Measurements from ENCODE around the gene ANKRD18B.
"Not testable (repeated sequence)": the region's sequence is repeated elsewhere in the genome, so short reads cannot be mapped to it uniquely, and the experiment has no call there.

The ANKRD18B gene

GRCh38 chr9:33533958-33534357, 9.9 kb downstream of the ANKRD18B start:
- not testable (repeated sequence) for DNase-seq (ENCODE audit: low spot score)

DNA sequence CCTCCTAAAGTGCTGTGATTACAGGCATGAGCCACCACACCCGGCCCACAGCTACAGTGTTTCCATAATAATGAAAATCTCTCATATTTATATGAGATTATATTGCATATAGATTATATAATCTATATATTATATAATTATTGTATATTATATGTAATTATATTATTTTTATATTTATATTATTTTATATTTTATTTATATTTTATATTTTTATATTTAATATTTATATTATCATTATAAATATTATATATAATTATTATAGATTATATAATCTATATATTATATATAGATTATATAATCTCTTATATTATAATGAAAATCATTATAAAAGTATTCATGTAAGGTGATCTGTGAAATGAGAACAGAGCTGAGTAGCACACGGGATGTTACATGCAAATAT, 11.5 kb downstream of the ANKRD18B start:
- DNase-seq (ENCODE audit: low spot score), result no peak

- DNase-seq (ENCODE audit: low spot score), result not testable (repeated sequence)
Observed at GRCh38 chr9:33543463-33543862, 19.4 kb downstream of the ANKRD18B start.

GRCh38 chr9:33545715-33546114, 21.7 kb downstream of the ANKRD18B start:
- DNase-seq (ENCODE audit: low spot score), result not testable (repeated sequence)

DNA sequence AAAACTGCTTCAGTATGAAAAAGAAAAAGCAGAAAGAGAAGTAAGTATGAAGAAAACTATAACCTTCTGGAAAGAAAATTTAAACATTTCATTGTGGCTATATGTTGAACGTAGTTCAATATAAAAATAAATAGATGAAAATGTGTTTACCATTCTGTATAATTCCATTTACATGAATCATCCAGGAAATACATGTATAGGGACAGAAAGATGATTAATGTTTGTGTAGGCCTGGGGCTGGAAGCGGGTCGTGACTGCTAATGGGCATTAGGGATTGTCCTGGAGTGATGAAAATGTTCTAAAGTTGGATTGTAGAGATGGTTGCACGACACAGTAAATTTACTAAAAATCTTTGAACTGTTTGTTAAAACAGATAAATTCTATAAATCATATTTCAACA, 24.8 kb downstream of the ANKRD18B start:
- DNase-seq (ENCODE audit: low spot score), result not testable (repeated sequence)

GRCh38 chr9:33549418-33549817, 25.4 kb downstream of the ANKRD18B start:
- DNase-seq (ENCODE audit: low spot score), result not testable (repeated sequence)

DNA sequence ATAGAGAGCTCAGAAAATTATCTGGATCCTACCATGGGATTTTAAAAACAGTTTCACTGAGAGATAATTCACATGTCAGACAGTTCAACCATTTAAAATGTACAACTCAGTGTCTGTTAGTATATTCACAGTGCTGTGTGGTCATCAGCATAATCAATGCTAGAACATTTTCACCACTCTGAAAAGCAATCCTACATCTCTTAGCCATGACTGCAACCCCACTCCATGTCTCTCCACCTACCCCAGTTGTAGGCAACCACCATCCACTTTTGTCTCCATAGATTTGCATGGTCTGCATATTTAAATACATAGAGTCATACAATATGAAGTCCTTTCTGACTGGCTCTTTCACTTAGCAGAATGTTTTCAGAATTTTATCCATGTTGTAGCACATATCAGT, 27.1 kb downstream of the ANKRD18B start:
- not testable (repeated sequence) for DNase-seq (ENCODE audit: low spot score)

DNA sequence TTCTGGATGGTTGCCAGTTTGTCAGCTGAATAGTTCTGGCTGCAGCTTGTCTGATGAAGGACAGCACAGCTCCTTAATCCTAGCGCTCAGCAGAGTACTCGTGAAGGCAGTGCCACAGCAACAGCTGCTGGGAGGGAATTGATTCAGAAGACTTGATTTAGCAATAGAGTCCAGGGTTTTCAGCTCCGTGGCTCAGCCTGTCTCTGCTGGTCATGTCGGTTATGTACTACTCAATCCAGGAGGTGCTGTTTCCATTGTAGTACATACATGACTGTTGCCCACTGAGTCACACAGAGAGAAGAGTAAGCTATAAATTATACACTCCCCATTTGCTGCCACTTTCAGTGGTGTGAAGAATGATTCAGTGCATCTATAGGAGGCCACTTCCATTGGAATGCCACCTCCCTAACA, 28.3 kb downstream of the ANKRD18B start:
- DNase-seq (ENCODE audit: low spot score), result not testable (repeated sequence)

DNA sequence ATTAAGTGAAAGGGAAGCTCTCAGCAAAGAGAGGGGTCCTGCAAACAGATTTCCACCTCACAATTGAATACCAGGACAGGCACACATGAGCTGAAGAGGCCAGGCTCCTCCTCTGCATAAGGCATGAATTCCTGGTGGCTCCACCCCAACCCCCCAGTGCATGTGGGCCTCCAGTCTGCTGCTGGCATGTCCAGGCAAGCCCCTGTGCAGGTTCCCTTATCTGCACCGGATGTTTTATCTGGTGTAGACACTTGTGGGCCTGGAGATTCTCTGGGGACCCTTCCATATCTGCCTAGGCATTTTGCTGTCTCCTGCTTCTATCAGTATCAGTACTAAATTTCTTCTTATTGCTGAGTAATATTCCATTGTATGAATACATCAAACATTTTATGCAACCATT, 36.2 kb downstream of the ANKRD18B start:
- DNase-seq (ENCODE audit: low spot score), result not testable (repeated sequence)

DNA sequence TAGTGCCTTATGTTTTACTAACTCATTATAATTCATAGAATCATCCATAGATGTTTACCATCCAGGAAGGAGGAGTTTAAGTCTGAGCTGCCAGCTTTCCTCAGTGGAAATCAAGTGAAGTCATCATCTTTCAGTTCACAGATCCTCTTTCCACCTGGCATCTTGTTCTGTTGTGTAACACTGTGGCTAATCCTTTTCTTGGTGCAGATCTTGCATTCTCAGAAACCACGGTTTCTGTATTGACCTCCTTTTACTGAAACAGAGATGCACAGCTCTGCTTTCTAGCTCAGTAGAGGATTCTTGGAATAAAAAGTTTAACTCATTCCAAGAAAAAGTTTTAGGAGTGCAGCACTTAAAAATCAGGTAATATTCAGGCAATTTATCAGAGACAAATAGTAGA, 38.1 kb downstream of the ANKRD18B start:
- not testable (repeated sequence) for DNase-seq (ENCODE audit: low spot score)

DNA sequence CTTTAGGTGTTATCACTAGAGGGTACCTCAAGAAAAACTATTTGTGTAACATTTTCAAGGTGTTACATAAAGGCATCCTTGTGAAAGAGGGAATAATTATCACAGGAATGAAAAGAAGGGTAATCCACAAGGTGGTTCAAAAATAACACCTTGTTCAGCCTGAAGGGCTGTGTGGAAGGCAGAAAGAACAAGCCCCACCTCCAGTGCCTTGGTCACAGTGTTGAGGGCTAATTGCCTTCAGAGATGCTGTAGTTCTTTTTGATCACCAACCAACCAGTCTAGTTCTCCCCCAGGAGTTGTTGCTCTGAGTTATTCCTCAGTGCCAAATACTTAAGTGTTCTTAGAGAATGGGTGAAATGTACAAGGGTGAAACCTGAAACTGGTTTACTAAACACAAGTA, 43.7 kb downstream of the ANKRD18B start:
- DNase-seq (ENCODE audit: low spot score), result not testable (repeated sequence)

GRCh38 chr9:33577786-33578185, 53.7 kb downstream of the ANKRD18B start:
- DNase-seq (ENCODE audit: low spot score), result not testable (repeated sequence)

- not testable (repeated sequence) for DNase-seq (ENCODE audit: low spot score)
Observed at GRCh38 chr9:33579996-33580395, 55.9 kb downstream of the ANKRD18B start.

DNA sequence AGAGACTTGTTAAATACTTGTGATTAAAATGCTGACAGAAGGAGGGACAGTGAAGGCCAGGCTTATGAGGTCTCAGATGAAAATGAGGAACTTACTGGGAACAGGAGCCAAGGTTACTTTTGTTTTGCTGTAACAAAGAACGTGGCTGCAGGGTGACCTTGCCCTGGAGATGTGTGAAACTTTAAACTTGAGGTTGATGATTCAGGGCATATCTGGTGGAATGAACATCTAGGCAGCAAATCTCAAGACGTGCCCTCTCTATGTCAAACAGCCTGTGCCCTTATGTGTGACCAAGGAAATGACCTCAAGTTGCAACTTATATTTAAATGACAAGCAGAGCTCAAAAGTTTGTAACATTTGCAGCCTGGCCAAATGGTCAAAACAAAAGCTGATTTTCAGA, 58.6 kb downstream of the ANKRD18B start:
- not testable (repeated sequence) for DNase-seq (ENCODE audit: low spot score)

- not testable (repeated sequence) for DNase-seq (ENCODE audit: low spot score)
Observed at GRCh38 chr9:33586128-33586527, 62.1 kb downstream of the ANKRD18B start.

GRCh38 chr9:33587799-33588198, 63.7 kb downstream of the ANKRD18B start:
- DNase-seq (ENCODE audit: low spot score), result not testable (repeated sequence)

GRCh38 chr9:33588876-33589275, 64.8 kb downstream of the ANKRD18B start:
- not testable (repeated sequence) for DNase-seq (ENCODE audit: low spot score)

DNA sequence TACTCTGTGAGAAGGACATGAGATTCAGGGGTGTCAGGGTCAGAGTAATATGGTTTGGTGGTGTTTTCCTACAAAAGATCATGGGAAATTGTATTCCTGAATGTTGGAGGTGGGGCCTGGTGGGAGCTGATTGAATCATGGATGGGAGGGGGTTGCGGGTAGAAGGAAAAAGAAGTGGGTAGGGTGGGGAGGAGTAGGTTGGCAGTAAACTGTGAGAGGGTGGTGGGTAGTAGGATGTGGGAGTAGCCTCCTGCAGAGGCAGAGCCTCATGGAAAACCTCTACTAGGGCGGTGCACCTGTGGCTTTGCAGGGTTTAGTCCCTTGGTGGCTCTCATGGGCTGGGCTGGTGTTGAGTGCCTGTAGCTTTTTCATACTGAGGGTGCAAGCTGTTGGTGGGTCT, 66.8 kb downstream of the ANKRD18B start:
- DNase-seq (ENCODE audit: low spot score), result not testable (repeated sequence)

- DNase-seq (ENCODE audit: low spot score), result not testable (repeated sequence)
Observed at GRCh38 chr9:33596974-33597373, 72.9 kb downstream of the ANKRD18B start.

DNA sequence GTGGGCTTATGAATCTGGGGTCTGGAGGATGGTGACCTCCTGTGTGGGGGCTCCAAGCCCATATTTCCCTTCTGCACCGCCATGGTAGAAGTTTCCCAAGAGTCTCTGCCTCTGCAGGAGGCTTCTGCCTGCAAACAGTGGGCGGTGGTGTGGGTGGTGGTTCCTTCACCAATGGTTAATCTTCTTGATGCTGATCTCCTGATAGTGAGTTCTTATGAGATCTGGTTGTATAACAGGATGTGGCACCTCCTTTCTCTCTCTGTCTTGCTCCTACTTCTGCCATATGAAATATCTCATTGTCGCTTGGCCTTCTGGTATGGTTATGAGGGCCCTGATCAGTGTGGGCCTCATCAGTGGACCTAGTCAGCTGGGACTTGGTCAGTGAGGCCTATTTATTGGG, 73.3 kb downstream of the ANKRD18B start:
- DNase-seq (ENCODE audit: low spot score), result not testable (repeated sequence)

GRCh38 chr9:33598796-33599379, 74.8 kb downstream of the ANKRD18B start:
- DNase-seq (ENCODE audit: low spot score), result not testable (repeated sequence)

DNA sequence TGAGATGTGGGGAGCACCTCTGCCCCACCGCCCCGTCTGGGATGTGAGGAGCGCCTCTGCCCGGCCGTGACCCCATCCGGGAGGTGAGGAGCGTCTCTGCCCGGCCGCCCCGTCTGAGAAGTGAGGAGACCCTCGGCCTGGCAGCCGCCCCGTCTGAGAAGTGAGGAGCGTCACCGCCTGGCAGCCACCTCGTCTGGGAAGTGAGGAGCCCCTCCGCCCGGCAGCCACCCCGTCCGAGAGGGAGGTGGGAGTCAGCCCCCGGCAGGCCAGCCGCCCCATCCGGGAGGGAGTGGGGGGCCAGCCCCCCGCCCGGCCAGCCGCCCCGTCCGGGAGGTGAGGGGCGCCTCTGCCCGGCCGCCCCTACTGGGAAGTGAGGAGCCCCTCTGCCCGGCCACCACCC, 76.9 kb downstream of the ANKRD18B start:
- DNase-seq (ENCODE audit: low spot score), result not testable (repeated sequence)

DNA sequence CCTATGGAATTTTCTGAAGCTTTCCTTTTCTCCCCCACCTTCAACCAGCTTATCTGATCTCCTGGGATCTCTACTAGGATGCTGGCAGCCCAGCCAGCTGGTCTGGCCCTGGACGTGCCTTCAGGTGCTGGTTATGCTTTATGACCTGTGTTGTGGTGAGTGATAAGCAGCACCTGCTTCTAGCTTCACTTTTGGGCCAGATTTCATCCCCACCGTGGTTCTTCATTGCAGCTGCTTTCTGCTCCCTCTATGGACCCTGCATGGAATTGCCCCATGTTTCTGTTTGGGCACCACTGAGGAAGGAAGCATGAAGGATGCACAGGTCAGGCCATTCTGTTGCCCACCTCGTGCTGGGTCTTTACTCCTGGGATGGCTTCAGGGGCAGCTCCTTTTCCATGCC, 80.2 kb downstream of the ANKRD18B start:
- DNase-seq (ENCODE audit: low spot score), result not testable (repeated sequence)

DNA sequence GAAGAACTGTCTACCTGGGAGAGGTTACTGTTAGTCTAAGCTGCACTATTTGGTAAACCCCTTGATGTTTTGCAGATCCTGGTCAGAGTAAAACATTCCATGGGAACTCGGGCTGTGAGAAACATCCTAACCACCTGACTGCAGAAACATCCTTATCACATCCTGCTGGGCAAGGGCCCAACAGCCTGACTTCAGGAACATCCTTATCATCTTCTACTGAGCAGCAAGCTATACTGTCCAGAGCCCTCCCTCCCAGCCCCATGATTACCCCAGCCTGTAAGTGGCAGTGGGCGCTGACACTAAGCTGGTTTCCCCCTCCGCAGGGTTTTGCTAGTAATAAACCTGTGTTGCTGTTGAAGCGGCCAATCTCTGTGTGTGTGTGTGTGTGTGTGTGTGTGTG, 80.9 kb downstream of the ANKRD18B start:
- not testable (repeated sequence) for DNase-seq (ENCODE audit: low spot score)

Data from CD4-positive, alpha-beta T cell treated with Interleukin-2 at 100 ng/mL for 4 hours (primary cell).